A549 (cell line): ENCODE results near the gene SOX11. TPM values are rescaled to one million over a fixed set of nuclear protein-coding genes. Genes with fewer than 3 reads are reported as not detected.

Experiments
- ATAC-seq, 2 experiments: fragments of 200-7000 bp in 1 of 2; fragments of >200 bp in 1 of 2; cut with Nextera tagmentation in 1 of 2; cut with Tn5 transposase in 1 of 2; 3 replicates each; pipeline versions ENCODE4 v1.8.0 to v1.9.1; 2018 to 2020; ENCODE audit warnings: mild to moderate bottlenecking in 1 of 2, moderate library complexity in 1 of 2
- CTCF ChIA-PET: fragments of 300-600 bp; sonication (Branson Sonifier 250); formaldehyde crosslinking; extraction: SDS; loops from one replicate; lab custom pipeline; 2021; ENCODE audit warnings: antibody characterized with exemption, inconsistent platforms; lab: Yijun Ruan, JAX
- POLR2A ChIA-PET: fragments of 350-600 bp; formaldehyde crosslinking; extraction: SDS; loops from one replicate; lab custom pipeline; 2021; ENCODE audit warnings: antibody characterized with exemption, inconsistent platforms; lab: Yijun Ruan, JAX
- DNase-seq, 2 experiments: peaks; one replicate each; pipeline versions ENCODE4 v3.0.0 to v3.0.0-alpha.2; 2011 to 2016; ENCODE audit warnings: low read depth in 1 of 2, low spot score in 1 of 2
- FAIRE-seq: peaks from 2 replicates; lab custom pipeline; 2011; peaks lifted over from hg19 to GRCh38; lab: Jason Lieb, UNC
- H3K27ac ChIP-seq, 2 experiments: fragments of >200 bp; sonication (Bioruptor Twin); formaldehyde crosslinking; 3 replicates each; pipeline ENCODE4 v1.5.1; 2016 to 2017
- H3K4me1 ChIP-seq: fragments of >200 bp; sonication (Bioruptor Twin); formaldehyde crosslinking; 3 replicates; pipeline ENCODE4 v1.6.1; 2016
- H3K4me2 ChIP-seq: fragments of >200 bp; sonication (Bioruptor Twin); formaldehyde crosslinking; 3 replicates; pipeline ENCODE4 v1.6.1; 2016
- H3K4me3 ChIP-seq: fragments of >200 bp; sonication (Bioruptor Twin); formaldehyde crosslinking; 3 replicates; pipeline ENCODE4 v1.5.1; 2016
- H3K9me3 ChIP-seq: fragments of >200 bp; sonication (Bioruptor Twin); formaldehyde crosslinking; 3 replicates; pipeline ENCODE4 v1.6.1; 2016
- BHLHE40 ChIP-seq: IDR thresholded peaks from 2 replicates; pipeline ENCODE4 v1.6.1; 2012; ENCODE audit warnings: low read depth, low read length, inconsistent platforms
- EHMT2 ChIP-seq: fragments of 200-600 bp; sonication (generic); IDR thresholded peaks from 2 replicates; pipeline ENCODE4 v1.6.1; 2016; ENCODE audit warnings: antibody characterized with exemption, low read depth, mild to moderate bottlenecking, moderate library complexity
- ESRRA ChIP-seq: fragments of 150-350 bp; IDR thresholded peaks from 2 replicates; pipeline ENCODE4 v1.6.1; 2014; ENCODE audit warnings: mild to moderate bottlenecking, low read length, borderline replicate concordance
- FOSL2 ChIP-seq, 2 experiments: fragments of 450-650 bp in 1 of 2; fragments of >200 bp in 1 of 2; sonication (Bioruptor Twin) in 1 of 2; formaldehyde crosslinking; IDR thresholded peaks; 2 replicates each; pipeline versions ENCODE4 v1.5.0 to v1.6.1; 2016 to 2020; ENCODE audit warnings: mild to moderate bottlenecking in 1 of 2, moderate library complexity in 1 of 2
- FOXS1 ChIP-seq: fragments of 250-450 bp; sonication (Bioruptor Pico); IDR thresholded peaks from 2 replicates; pipeline ENCODE4 v1.5.0; 2020; ENCODE audit warnings: mild to moderate bottlenecking, moderate library complexity
- HDAC2 ChIP-seq: fragments of 200-600 bp; sonication (generic); IDR thresholded peaks from 2 replicates; pipeline ENCODE4 v1.6.1; 2016
- KDM1A ChIP-seq: fragments of 200-600 bp; sonication (generic); IDR thresholded peaks from 2 replicates; pipeline ENCODE4 v1.6.1; 2016; ENCODE audit warnings: low read depth, mild to moderate bottlenecking
- MAZ ChIP-seq: fragments of 150-350 bp; IDR thresholded peaks from 2 replicates; pipeline ENCODE4 v1.6.1; 2014; ENCODE audit warnings: antibody characterized with exemption, low read depth, low read length, borderline replicate concordance
- NFE2L2 ChIP-seq: fragments of 150-350 bp; conservative IDR thresholded peaks from 2 replicates; pipeline ENCODE4 v1.6.1; 2014; ENCODE audit warnings: low read length
- PHF8 ChIP-seq: fragments of 200-600 bp; sonication (generic); IDR thresholded peaks from 2 replicates; pipeline ENCODE4 v1.6.1; 2016; ENCODE audit warnings: low read depth, mild to moderate bottlenecking, antibody characterized with exemption, moderate library complexity, borderline replicate concordance
- WGBS: methylation state at CpG from one replicate; pipeline ENCODE4 v1.1.6; 2017; ENCODE audit errors: missing lambda C conversion rate; 5-methylcytosine and 5-hydroxymethylcytosine counted together
- polyA plus RNA-seq, 4 experiments: library from polyadenylated mRNA; depleted of rRNA in 3 of 4; stranded (reverse); fragments of >200 nt; fragmentation: RNase III in 1 of 4; extraction: RNeasy Plus Mini Kit Qiagen cat#74134 plus additional on column Dnase treatment in 1 of 4; gene quantifications; 2 replicates in 3 of 4; 3 replicates in 1 of 4; pipeline ENCODE4 v1.2.3, GENCODE V29; 2011 to 2017
- TF ChIP-seq, protein P1 (sequence below): fragments of >200 bp; sonication (Bioruptor Twin); formaldehyde crosslinking; IDR thresholded peaks from 3 replicates; pipeline ENCODE4 v1.5.1; 2016

The SOX11 gene
- polyA plus RNA-seq, 2 of the 4 experiments (the other 2 are of a cell fraction): not detected

DNA sequence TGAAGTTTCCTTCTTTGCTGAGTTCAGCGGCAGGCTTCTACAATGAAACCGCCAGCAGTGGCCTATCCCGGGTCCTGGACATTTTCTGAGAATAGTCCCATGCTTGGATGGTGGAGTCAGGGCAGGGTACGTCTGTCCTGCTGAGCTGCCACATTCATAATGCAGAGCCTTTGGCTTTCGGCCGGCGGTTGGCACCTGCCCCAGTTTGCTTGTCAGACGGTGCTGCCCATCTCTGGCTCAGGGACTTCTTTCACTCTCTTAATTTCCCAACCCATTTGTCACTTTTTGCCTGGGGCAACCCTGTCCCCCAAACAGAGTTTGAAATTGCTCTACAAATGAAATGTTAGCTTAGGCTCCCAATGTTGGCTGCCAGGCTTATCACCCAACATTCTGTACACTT, 57.2 kb downstream of the SOX11 start:
- no peak overlapping the region for H3K4me2 ChIP-seq
- CTCF ChIA-PET: interaction anchor here (0.5 kb wide), 1 partner anchor 1582 kb away, joined by 3 read pairs; no protein-coding TSS in a partner anchor
- FAIRE-seq: no peak

More for the DNA sequence above, 57.2 kb downstream of the SOX11 start:
- peaks cover 3% of the 10 kb centered on the region; the same call in 1 of the 3 replicates for H3K9me3 ChIP-seq
- TF ChIP-seq KDM1A (no peak), MAZ (no peak), FOXS1 (CRISPR knock-in tag) (no peak), HDAC2 (no peak), EHMT2 (no peak), FOSL2 (IDR thresholded peaks at IDR 0.05) (no peak), FOSL2 (CRISPR knock-in tag; IDR thresholded peaks at IDR 0.05) (no peak), PHF8 (no peak), NFE2L2 (no peak), BHLHE40 (no peak), ESRRA (no peak)
- TF ChIP-seq, protein P1, sequence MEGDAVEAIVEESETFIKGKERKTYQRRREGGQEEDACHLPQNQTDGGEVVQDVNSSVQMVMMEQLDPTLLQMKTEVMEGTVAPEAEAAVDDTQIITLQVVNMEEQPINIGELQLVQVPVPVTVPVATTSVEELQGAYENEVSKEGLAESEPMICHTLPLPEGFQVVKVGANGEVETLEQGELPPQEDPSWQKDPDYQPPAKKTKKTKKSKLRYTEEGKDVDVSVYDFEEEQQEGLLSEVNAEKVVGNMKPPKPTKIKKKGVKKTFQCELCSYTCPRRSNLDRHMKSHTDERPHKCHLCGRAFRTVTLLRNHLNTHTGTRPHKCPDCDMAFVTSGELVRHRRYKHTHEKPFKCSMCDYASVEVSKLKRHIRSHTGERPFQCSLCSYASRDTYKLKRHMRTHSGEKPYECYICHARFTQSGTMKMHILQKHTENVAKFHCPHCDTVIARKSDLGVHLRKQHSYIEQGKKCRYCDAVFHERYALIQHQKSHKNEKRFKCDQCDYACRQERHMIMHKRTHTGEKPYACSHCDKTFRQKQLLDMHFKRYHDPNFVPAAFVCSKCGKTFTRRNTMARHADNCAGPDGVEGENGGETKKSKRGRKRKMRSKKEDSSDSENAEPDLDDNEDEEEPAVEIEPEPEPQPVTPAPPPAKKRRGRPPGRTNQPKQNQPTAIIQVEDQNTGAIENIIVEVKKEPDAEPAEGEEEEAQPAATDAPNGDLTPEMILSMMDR: no peak
- POLR2A ChIA-PET: no interaction called here
- no peak overlapping the region for H3K4me3 ChIP-seq
- no peak for ATAC-seq
- H3K27ac ChIP-seq: no peak overlapping the region
- no peaks in the 10 kb centered on the region for H3K4me1 ChIP-seq
- DNase-seq: no peak
- 45% methylated on average over 8 of the region's 8 CpGs for WGBS
